SK-N-SH treated with all-trans-retinoic acid at 6 μM for 48 hours (cell line): ENCODE measurements around the gene IFNAR2.

Source experiments
- BACH2 ChIP-seq: fragments of 250-450 bp; sonication (Bioruptor Pico); IDR thresholded peaks from 2 replicates; pipeline ENCODE4 v1.9.0; 2021; ENCODE audit warnings: mild to moderate bottlenecking, borderline replicate concordance
- CSDC2 ChIP-seq: fragments of 250-450 bp; sonication (Bioruptor Pico); IDR thresholded peaks from 2 replicates; pipeline ENCODE4 v1.5.0; 2020; ENCODE audit warnings: mild to moderate bottlenecking, moderate library complexity
- ISL1 ChIP-seq: fragments of 250-450 bp; sonication (Bioruptor Pico); IDR thresholded peaks from 2 replicates; pipeline ENCODE4 v2.1.2; 2022; ENCODE audit warnings: mild to moderate bottlenecking, moderate library complexity
- OSR1 ChIP-seq: fragments of 250-450 bp; sonication (Bioruptor Pico); IDR thresholded peaks from 2 replicates; pipeline ENCODE4 v1.8.0; 2022; ENCODE audit warnings: moderate library complexity, mild to moderate bottlenecking, inconsistent platforms
- PPARA ChIP-seq: fragments of 250-450 bp; sonication (Bioruptor Pico); IDR thresholded peaks from 2 replicates; pipeline ENCODE4 v1.5.0; 2020; ENCODE audit warnings: mild to moderate bottlenecking, borderline replicate concordance
- RARB ChIP-seq: fragments of 250-450 bp; sonication (Bioruptor Pico); IDR thresholded peaks from 2 replicates; pipeline ENCODE4 v1.8.0; 2021; ENCODE audit warnings: mild to moderate bottlenecking, moderate library complexity
- TOX ChIP-seq: fragments of 250-450 bp; sonication (Bioruptor Pico); IDR thresholded peaks from 2 replicates; pipeline ENCODE4 v1.8.0; 2021; ENCODE audit warnings: mild to moderate bottlenecking, moderate library complexity, borderline replicate concordance
- ZFP3 ChIP-seq: fragments of 250-450 bp; sonication (Bioruptor Pico); IDR thresholded peaks from 2 replicates; pipeline ENCODE4 v1.5.0; 2020; ENCODE audit warnings: mild to moderate bottlenecking, moderate library complexity
- TF ChIP-seq, protein P1 (sequence below): fragments of 250-450 bp; sonication (Bioruptor Pico); IDR thresholded peaks from 2 replicates; pipeline ENCODE4 v1.5.1; 2020; ENCODE audit warnings: low read depth, mild to moderate bottlenecking, moderate library complexity
- TF ChIP-seq, protein P2 (sequence below): fragments of 250-450 bp; sonication (Bioruptor Pico); IDR thresholded peaks from 2 replicates; pipeline ENCODE4 v1.8.0; 2021; ENCODE audit warnings: low read depth, mild to moderate bottlenecking, moderate library complexity, borderline replicate concordance
- TF ChIP-seq, protein P3 (sequence below): fragments of 250-450 bp; sonication (Bioruptor Pico); IDR thresholded peaks from 2 replicates; pipeline ENCODE4 v1.5.1; 2021; ENCODE audit warnings: mild to moderate bottlenecking, moderate library complexity
- TF ChIP-seq, protein P4 (sequence below): fragments of 250-450 bp; sonication (Bioruptor Pico); IDR thresholded peaks from 2 replicates; pipeline ENCODE4 v1.8.0; 2020; ENCODE audit warnings: mild to moderate bottlenecking, moderate library complexity, borderline replicate concordance

DNA sequence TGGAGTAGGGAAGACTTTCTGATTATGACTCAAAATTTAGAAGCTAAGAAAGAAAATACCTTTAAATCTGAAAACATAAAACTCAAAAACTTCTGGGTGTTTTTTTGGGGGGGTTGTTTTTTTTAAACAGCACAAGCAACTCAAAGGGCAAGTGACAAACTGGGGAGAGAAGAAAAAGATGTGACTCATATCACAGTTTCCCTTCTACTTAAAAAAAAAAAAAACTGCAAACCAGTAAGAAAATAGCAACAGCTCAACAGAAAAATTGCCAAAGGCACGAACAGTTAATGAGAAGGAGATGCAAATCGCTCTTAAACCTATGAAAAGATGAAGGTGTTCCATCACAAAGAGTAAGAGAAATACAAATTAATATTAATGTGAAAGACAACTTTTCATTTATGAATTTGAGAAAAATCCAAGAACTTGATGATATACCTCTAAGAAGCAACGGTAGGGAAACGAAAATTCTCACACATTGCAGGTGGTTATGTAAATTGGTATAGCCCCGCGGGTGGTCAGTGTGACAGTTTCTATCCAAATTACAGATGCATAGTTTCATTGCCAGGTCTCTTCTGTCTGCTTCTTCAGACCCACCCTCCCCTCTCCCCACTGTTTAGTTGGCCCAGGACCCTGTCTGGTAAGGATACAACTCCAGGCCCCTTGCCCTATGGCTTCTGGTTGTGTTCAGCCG, 9.0 kb downstream of the IFNAR2 start:
- TF ChIP-seq, protein P1, sequence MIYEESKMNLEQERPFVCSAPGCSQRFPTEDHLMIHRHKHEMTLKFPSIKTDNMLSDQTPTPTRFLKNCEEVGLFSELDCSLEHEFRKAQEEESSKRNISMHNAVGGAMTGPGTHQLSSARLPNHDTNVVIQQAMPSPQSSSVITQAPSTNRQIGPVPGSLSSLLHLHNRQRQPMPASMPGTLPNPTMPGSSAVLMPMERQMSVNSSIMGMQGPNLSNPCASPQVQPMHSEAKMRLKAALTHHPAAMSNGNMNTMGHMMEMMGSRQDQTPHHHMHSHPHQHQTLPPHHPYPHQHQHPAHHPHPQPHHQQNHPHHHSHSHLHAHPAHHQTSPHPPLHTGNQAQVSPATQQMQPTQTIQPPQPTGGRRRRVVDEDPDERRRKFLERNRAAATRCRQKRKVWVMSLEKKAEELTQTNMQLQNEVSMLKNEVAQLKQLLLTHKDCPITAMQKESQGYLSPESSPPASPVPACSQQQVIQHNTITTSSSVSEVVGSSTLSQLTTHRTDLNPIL (CRISPR knock-in tag) = no peak
- no peak for TF ChIP-seq RARB (CRISPR knock-in tag)
- no peak for TF ChIP-seq CSDC2
- TF ChIP-seq ZFP3 (CRISPR knock-in tag) = no peak
- TF ChIP-seq TOX (CRISPR knock-in tag) = no peak
- TF ChIP-seq PPARA (CRISPR knock-in tag) = no peak
- no peak for TF ChIP-seq BACH2 (CRISPR knock-in tag)
- TF ChIP-seq, protein P2, sequence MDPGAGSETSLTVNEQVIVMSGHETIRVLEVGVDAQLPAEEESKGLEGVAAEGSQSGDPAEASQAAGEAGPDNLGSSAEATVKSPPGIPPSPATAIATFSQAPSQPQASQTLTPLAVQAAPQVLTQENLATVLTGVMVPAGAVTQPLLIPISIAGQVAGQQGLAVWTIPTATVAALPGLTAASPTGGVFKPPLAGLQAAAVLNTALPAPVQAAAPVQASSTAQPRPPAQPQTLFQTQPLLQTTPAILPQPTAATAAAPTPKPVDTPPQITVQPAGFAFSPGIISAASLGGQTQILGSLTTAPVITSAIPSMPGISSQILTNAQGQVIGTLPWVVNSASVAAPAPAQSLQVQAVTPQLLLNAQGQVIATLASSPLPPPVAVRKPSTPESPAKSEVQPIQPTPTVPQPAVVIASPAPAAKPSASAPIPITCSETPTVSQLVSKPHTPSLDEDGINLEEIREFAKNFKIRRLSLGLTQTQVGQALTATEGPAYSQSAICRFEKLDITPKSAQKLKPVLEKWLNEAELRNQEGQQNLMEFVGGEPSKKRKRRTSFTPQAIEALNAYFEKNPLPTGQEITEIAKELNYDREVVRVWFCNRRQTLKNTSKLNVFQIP (CRISPR knock-in tag) = no peak
- TF ChIP-seq OSR1 = no peak
- TF ChIP-seq, protein P3, sequence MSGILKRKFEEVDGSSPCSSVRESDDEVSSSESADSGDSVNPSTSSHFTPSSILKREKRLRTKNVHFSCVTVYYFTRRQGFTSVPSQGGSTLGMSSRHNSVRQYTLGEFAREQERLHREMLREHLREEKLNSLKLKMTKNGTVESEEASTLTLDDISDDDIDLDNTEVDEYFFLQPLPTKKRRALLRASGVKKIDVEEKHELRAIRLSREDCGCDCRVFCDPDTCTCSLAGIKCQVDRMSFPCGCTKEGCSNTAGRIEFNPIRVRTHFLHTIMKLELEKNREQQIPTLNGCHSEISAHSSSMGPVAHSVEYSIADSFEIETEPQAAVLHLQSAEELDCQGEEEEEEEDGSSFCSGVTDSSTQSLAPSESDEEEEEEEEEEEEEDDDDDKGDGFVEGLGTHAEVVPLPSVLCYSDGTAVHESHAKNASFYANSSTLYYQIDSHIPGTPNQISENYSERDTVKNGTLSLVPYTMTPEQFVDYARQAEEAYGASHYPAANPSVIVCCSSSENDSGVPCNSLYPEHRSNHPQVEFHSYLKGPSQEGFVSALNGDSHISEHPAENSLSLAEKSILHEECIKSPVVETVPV = no peak
- TF ChIP-seq, protein P4, sequence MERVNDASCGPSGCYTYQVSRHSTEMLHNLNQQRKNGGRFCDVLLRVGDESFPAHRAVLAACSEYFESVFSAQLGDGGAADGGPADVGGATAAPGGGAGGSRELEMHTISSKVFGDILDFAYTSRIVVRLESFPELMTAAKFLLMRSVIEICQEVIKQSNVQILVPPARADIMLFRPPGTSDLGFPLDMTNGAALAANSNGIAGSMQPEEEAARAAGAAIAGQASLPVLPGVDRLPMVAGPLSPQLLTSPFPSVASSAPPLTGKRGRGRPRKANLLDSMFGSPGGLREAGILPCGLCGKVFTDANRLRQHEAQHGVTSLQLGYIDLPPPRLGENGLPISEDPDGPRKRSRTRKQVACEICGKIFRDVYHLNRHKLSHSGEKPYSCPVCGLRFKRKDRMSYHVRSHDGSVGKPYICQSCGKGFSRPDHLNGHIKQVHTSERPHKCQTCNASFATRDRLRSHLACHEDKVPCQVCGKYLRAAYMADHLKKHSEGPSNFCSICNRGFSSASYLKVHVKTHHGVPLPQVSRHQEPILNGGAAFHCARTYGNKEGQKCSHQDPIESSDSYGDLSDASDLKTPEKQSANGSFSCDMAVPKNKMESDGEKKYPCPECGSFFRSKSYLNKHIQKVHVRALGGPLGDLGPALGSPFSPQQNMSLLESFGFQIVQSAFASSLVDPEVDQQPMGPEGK (CRISPR knock-in tag) = no peak
- TF ChIP-seq ISL1 (CRISPR knock-in tag) = no peak
